A549 (cell line): ENCODE measurements around the gene RARA. TPM values are rescaled to one million over a fixed set of nuclear protein-coding genes. Genes with fewer than 3 reads are reported as not detected.

ENCODE experiments used
- ATAC-seq, 2 experiments: fragments of 200-7000 bp in 1 of 2; fragments of >200 bp in 1 of 2; cut with Nextera tagmentation in 1 of 2; cut with Tn5 transposase in 1 of 2; 3 replicates each; pipeline versions ENCODE4 v1.8.0 to v1.9.1; 2018 to 2020; ENCODE audit warnings: mild to moderate bottlenecking in 1 of 2, moderate library complexity in 1 of 2
- CTCF ChIA-PET: fragments of 300-600 bp; sonication (Branson Sonifier 250); formaldehyde crosslinking; extraction: SDS; loops from one replicate; lab custom pipeline; 2021; ENCODE audit warnings: antibody characterized with exemption, inconsistent platforms; lab: Yijun Ruan, JAX
- POLR2A ChIA-PET: fragments of 350-600 bp; formaldehyde crosslinking; extraction: SDS; loops from one replicate; lab custom pipeline; 2021; ENCODE audit warnings: antibody characterized with exemption, inconsistent platforms; lab: Yijun Ruan, JAX
- DNase-seq, 2 experiments: peaks; one replicate each; pipeline versions ENCODE4 v3.0.0 to v3.0.0-alpha.2; 2011 to 2016; ENCODE audit warnings: low read depth in 1 of 2, low spot score in 1 of 2
- FAIRE-seq: peaks from 2 replicates; lab custom pipeline; 2011; peaks lifted over from hg19 to GRCh38; lab: Jason Lieb, UNC
- H3K27ac ChIP-seq, 2 experiments: fragments of >200 bp; sonication (Bioruptor Twin); formaldehyde crosslinking; 3 replicates each; pipeline ENCODE4 v1.5.1; 2016 to 2017
- H3K4me1 ChIP-seq: fragments of >200 bp; sonication (Bioruptor Twin); formaldehyde crosslinking; 3 replicates; pipeline ENCODE4 v1.6.1; 2016
- H3K4me2 ChIP-seq: fragments of >200 bp; sonication (Bioruptor Twin); formaldehyde crosslinking; 3 replicates; pipeline ENCODE4 v1.6.1; 2016
- H3K4me3 ChIP-seq: fragments of >200 bp; sonication (Bioruptor Twin); formaldehyde crosslinking; 3 replicates; pipeline ENCODE4 v1.5.1; 2016
- H3K9me3 ChIP-seq: fragments of >200 bp; sonication (Bioruptor Twin); formaldehyde crosslinking; 3 replicates; pipeline ENCODE4 v1.6.1; 2016
- BHLHE40 ChIP-seq: IDR thresholded peaks from 2 replicates; pipeline ENCODE4 v1.6.1; 2012; ENCODE audit warnings: low read depth, low read length, inconsistent platforms
- CHD2 ChIP-seq: fragments of 150-350 bp; IDR thresholded peaks from 2 replicates; pipeline ENCODE4 v1.6.1; 2014; ENCODE audit warnings: low read length; ENCODE audit not compliant: partially characterized antibody
- CTCF ChIP-seq: fragments of >200 bp; sonication (Bioruptor Twin); formaldehyde crosslinking; IDR thresholded peaks from 3 replicates; pipeline ENCODE4 v1.5.1; 2016
- E2F6 ChIP-seq: IDR thresholded peaks from 2 replicates; pipeline ENCODE4 v1.6.1; 2012; ENCODE audit warnings: low read depth, borderline replicate concordance
- EP300 ChIP-seq, 2 experiments: fragments of >200 bp; sonication (Bioruptor Twin); formaldehyde crosslinking; IDR thresholded peaks; 2 replicates in 1 of 2; 3 replicates in 1 of 2; pipeline ENCODE4 v1.6.1; 2016 to 2017
- FOSL2 ChIP-seq, 2 experiments: fragments of 450-650 bp in 1 of 2; fragments of >200 bp in 1 of 2; sonication (Bioruptor Twin) in 1 of 2; formaldehyde crosslinking; IDR thresholded peaks; 2 replicates each; pipeline versions ENCODE4 v1.5.0 to v1.6.1; 2016 to 2020; ENCODE audit warnings: mild to moderate bottlenecking in 1 of 2, moderate library complexity in 1 of 2
- FOXS1 ChIP-seq: fragments of 250-450 bp; sonication (Bioruptor Pico); IDR thresholded peaks from 2 replicates; pipeline ENCODE4 v1.5.0; 2020; ENCODE audit warnings: mild to moderate bottlenecking, moderate library complexity
- GATA3 ChIP-seq: IDR thresholded peaks from 2 replicates; pipeline ENCODE4 v1.6.1; 2012; ENCODE audit warnings: borderline replicate concordance
- HOXB5 ChIP-seq: fragments of 250-450 bp; sonication (Bioruptor Pico); IDR thresholded peaks from 2 replicates; pipeline ENCODE4 v1.5.0; 2020; ENCODE audit warnings: mild to moderate bottlenecking, moderate library complexity
- JUN ChIP-seq, 2 experiments: fragments of >200 bp; sonication (Bioruptor Twin); formaldehyde crosslinking; IDR thresholded peaks; 2 replicates in 1 of 2; 3 replicates in 1 of 2; pipeline ENCODE4 v1.6.1; 2016 to 2017
- KDM5A ChIP-seq: fragments of 200-600 bp; sonication (generic); IDR thresholded peaks from 2 replicates; pipeline ENCODE4 v1.6.1; 2016; ENCODE audit warnings: antibody characterized with exemption, mild to moderate bottlenecking
- MAX ChIP-seq: IDR thresholded peaks from 2 replicates; pipeline ENCODE4 v1.6.1; 2012
- MAZ ChIP-seq: fragments of 150-350 bp; IDR thresholded peaks from 2 replicates; pipeline ENCODE4 v1.6.1; 2014; ENCODE audit warnings: antibody characterized with exemption, low read depth, low read length, borderline replicate concordance
- MYC ChIP-seq: IDR thresholded peaks from 2 replicates; pipeline ENCODE4 v1.6.1; 2012; ENCODE audit warnings: mild to moderate bottlenecking, inconsistent platforms, low read length, improper control_type of control experiment, borderline replicate concordance
- PHF8 ChIP-seq: fragments of 200-600 bp; sonication (generic); IDR thresholded peaks from 2 replicates; pipeline ENCODE4 v1.6.1; 2016; ENCODE audit warnings: low read depth, mild to moderate bottlenecking, antibody characterized with exemption, moderate library complexity, borderline replicate concordance
- POLR2A ChIP-seq: IDR thresholded peaks from 2 replicates; pipeline ENCODE4 v1.6.1; 2012; ENCODE audit warnings: mild to moderate bottlenecking, low read length
- RAD21 ChIP-seq, 2 experiments: fragments of >200 bp in 1 of 2; sonication (Bioruptor Twin) in 1 of 2; formaldehyde crosslinking in 1 of 2; IDR thresholded peaks in 1 of 2; conservative IDR thresholded peaks in 1 of 2; 2 replicates in 1 of 2; 3 replicates in 1 of 2; pipeline ENCODE4 v1.6.1; 2012 to 2018; ENCODE audit warnings: inconsistent platforms in 1 of 2
- SREBF2 ChIP-seq: fragments of 450-650 bp; IDR thresholded peaks from 2 replicates; pipeline ENCODE4 v1.6.1; 2014; ENCODE audit warnings: mild to moderate bottlenecking, moderate library complexity
- TFCP2L1 ChIP-seq: fragments of 250-450 bp; sonication (Bioruptor Pico); IDR thresholded peaks from 2 replicates; pipeline ENCODE4 v1.5.0; 2021; ENCODE audit warnings: mild to moderate bottlenecking
- WGBS: methylation state at CpG from one replicate; pipeline ENCODE4 v1.1.6; 2017; ENCODE audit errors: missing lambda C conversion rate; 5-methylcytosine and 5-hydroxymethylcytosine counted together
- polyA plus RNA-seq, 4 experiments: library from polyadenylated mRNA; depleted of rRNA in 3 of 4; stranded (reverse); fragments of >200 nt; fragmentation: RNase III in 1 of 4; extraction: RNeasy Plus Mini Kit Qiagen cat#74134 plus additional on column Dnase treatment in 1 of 4; gene quantifications; 2 replicates in 3 of 4; 3 replicates in 1 of 4; pipeline ENCODE4 v1.2.3, GENCODE V29; 2011 to 2017

RARA gene
- polyA plus RNA-seq, 2 of the 4 experiments (the other 2 are of a cell fraction) = 8.6 to 17.2 TPM

GRCh38 chr17:40330850-40331470, 22.0 kb downstream of the RARA start (continued):
- TF ChIP-seq HOXB5 (CRISPR knock-in tag) (no peak), TFCP2L1 (no peak), POLR2A (no peak), FOXS1 (CRISPR knock-in tag) (no peak), CTCF (no peak), SREBF2 (no peak), BHLHE40 (no peak), GATA3 (no peak), MAX (no peak)

GRCh38 chr17:40331743-40332641, 23.0 kb downstream of the RARA start:
- 34% methylated on average over 20 of the region's 22 CpGs for WGBS
- H3K9me3 ChIP-seq = no peaks in the 10 kb centered on the region
- no peak overlapping the region for H3K4me3 ChIP-seq
- DNase-seq (peak in 1 of 2 experiments; percentile 75), FAIRE-seq (no peak), ATAC-seq (peak; percentile 62 to 76)
- peak overlapping the region; percentile 74 to 82 for H3K27ac ChIP-seq
- POLR2A ChIA-PET = interaction anchor here (0.6 to 1.7 kb wide), 3 partner anchors 12 to 1357 kb away, joined by 3 to 8 read pairs (median 3); partner anchors contain the start of gene EIF1
- CTCF ChIA-PET = interaction anchor here (1.3 to 50.4 kb wide), 4 partner anchors 13 to 130 kb away, joined by 4 to 2395 read pairs (median 538); partner anchors contain the start of genes CDC6, GJD3 and RARA
- H3K4me2 ChIP-seq = peak overlapping the region; percentile 75
- TF ChIP-seq FOSL2 (IDR thresholded peaks at IDR 0.05) (no peak), FOSL2 (CRISPR knock-in tag; IDR thresholded peaks at IDR 0.05) (no peak), TFCP2L1 (no peak), EP300 (IDR thresholded peaks at IDR 0.05) (peak in 1 of 2 experiments; percentile 31; a peak in 1 of 5 replicates), PHF8 (no peak), E2F6 (no peak), MAX (peak; percentile 18; the same call in 1 of the 2 replicates), KDM5A (no peak), HOXB5 (CRISPR knock-in tag) (peak; percentile 25; the same call in 1 of the 2 replicates), JUN (IDR thresholded peaks at IDR 0.05) (peak in 1 of 2 experiments; percentile 63; a peak in 2 of 5 replicates), RAD21 (conservative IDR thresholded peaks at IDR 0.05 in 1 of 2, IDR thresholded peaks at IDR 0.05 in 1 of 2) (no peak), MAZ (no peak), CHD2 (no peak), MYC (no peak)
- H3K4me1 ChIP-seq = peaks cover 86% of the 10 kb centered on the region
